GM19455 (cell line): Measurements from ENCODE around the gene ART4.

ENCODE experiments used
- ATAC-seq: cut with Tn5 transposase; IDR thresholded peaks from one replicate; pipeline ENCODE4 v1.9.1; 2021; ENCODE audit not compliant: unreplicated experiment

Gene ART4

DNA sequence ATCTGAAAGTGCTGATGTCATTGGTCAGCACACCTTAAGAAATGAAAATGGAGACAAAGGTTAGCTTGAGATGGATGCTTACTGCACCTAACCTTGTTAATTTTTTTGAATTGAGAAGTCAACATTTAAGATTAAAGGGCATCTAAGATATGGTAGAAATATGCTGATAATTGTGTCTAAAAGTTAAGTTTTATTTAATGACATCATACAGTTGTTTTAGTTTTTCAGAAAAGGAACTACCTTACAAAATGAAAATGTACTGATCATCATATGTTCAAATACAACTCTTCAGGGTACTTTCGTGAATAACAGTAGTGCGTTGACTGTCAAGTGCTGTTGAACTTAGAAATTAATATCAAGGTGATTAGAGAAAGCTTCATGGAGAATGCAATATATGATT is 31.8 kb downstream of the ART4 start:
- ATAC-seq, result no peak

DNA sequence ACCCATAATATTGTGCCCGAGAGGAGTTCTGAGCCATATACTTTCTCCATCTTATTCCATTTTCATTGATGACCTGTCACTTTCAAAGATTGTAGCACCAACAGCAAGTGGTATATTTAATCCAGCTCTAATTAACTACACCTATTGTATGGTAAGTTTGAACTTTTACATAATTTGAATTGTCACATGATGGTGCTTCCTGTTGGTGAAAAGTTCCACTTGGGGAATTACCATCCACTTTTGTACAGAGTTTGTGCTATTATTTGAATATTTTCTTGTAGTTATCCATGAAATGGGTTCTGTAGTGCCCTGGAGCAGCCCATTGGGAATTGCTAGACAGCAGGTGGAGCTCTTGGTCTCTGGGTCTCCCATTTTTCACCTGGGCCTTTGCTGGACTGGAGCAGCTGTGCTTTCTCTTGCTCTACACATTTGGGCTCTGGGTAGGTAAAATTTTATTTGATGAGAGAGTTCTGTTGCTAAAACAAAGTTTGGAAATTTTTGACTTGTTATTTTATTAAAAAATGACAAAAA is 32.3 kb downstream of the ART4 start:
- no peak for ATAC-seq

DNA sequence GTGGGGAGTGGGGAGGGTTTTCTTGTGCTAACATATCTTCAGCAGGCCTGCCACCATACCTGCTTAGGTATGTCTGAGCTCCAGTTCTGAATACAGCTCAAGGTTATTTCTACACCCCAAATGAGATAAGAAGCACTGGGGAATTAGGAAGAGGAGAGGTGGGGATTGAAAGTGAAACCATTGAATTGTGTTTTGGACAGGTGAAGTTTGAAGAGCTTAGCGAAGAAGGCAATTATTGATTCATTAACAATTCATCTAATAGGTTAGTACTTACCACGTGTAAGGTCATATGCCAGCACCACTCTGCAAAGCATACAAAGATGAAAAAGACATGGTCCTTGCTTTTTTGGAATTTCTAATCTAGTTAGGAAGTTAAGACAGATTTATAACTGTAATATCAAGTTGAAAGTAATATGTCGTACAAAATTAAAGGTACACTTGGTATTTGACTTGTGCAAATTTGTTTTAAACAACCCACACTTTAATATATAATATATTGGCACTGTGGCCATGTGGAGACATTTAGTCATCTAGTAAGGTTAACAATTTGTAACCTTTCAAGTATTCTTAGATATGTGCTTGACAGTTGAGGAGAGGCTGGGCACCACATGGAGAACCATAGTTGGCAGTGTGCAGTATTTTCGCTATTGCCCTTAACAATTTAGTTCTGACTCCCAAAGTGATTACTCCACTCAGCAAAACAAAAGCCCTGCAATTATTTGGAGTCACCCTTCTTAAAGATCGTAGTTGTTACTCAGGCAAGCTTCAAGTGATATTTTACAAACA is 33.0 kb downstream of the ART4 start:
- ATAC-seq, result no peak

DNA sequence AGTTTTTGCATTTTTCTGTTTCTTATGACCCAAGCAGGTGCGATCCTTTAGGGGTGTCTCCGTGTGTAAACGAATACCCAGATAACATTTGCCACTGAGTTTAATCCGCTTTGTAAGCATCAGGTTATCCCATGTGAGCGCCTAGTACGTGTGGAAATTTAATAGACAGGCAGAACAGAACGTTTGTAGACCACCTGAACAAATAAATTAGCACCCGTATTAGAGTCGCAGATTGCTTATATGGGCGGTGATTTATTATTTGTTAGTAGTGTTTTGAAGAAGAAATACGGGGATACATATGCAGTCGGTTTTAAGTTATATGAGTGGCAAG is 39.5 kb downstream of the ART4 start:
- peak; percentile 21 for ATAC-seq

DNA sequence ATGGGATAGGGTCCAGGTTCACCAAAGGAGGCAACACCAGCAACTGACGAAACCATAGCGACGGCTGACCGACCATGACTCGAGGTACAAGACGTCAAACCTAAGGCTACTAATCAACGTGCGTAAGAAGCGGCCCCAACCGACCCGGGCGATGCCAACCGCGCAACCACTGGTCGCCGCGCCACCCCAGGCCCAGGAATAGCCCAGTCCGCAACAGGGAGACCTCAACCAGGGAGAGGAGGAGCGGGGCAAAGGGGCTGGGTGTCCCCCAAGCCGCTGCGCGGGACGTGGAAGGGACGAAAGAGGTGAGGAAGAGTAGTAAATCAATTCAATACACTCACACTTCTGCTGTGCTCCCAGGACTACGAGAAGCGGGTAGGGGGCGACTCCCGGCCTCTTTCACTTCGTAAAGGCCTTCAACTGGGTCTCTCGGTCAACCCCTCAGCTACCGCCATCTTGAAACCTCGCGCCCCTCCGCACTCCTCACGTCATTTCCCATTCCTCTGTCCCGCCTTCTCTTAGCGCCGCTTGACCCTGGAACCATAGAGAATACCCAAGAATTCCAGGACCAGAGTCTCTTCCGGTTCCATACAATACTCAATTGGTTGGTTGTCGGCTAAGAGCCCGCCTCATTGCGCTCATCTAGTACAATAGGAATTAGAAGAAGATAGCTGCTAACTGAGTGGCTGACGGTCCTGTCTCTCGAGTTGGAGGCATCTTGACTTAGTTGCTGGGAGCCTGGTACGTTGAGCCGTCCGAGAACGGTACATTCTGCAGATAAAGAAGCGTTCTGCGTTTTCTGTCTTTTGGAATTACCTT is 40.1 kb downstream of the ART4 start, which contains the start of the genes C12orf60 and WBP11:
Gene C12orf60, plus strand, starts transcription at position 660 of the 819 bp plus-strand sequence. CDS start 19,266 bp downstream, outside the sequence.
Gene WBP11, minus strand, starts transcription at position 468 of the 819 bp plus-strand sequence. CDS start 2,095 bp downstream, outside the sequence.
- peak; percentile 99 for ATAC-seq

DNA sequence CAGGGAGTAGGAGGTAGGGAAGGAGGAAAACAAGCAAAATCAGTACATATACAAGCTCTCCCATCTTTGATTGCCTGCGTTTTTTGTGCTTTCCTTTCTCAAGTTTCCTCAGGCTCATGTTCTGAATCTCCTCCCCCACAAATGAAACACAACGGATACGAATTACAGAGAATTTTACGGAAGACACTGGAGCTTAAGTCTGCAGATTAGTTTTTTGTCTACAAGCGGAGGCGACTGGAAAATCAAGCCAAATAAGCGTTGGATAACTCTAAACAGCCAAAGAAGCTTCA is 40.7 kb downstream of the ART4 start:
- no peak for ATAC-seq

DNA sequence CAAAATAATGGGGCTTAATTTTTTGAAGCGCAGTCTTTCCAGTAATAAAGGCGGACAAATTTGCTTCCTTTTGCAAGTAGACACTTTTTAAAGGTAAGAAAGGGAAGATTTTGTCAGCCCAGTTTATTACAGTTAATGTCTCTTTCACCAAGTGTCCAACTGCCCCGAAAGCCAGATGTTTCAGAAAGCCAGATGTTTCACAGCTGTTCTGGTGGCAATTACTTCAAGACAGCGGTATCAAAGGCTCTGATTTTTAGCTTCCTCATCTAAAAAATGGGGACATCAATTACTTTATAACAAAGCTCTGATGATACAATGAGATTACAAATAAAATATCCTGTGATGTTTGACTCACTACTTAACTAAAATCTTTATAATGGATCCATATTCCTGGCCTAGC is 41.1 kb downstream of the ART4 start:
- no peak for ATAC-seq

DNA sequence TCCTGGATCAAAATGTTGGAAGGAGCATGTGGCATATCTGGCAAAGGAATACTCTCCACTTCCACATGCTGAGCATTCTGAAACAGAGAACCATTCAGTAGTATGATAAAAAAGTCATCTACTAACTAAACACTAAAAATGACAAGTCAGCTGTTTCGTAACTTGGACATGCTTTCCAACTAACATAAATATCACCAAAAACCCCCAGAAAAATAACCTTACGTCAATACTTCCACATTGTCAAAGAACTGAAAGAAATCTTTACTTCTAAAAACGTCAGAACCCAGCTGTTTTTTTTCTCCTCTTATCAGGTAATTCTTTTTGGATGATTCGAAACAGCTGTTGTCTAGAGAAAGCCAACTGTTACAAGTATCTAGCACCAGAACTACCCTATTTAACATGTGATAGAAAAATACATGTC is 48.3 kb downstream of the ART4 start:
- no peak for ATAC-seq

DNA sequence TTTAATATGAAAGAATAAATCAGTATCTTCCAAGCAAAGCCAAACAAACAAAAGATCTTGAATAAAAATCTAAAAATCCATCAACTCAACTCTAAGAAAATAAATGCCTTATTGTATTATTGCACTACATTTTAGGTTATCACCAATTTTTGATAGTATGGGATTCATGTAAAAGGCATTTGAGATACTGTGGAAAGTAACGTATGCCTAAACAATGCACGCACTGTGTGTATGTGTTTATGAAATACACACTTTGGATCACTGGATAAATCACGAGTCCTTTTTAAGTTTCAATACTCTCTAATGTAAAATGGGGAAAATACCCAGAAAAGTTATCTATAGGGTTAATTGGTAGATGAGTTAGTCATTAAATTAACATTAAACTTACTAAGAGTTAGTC is 57.8 kb downstream of the ART4 start:
- ATAC-seq, result no peak

DNA sequence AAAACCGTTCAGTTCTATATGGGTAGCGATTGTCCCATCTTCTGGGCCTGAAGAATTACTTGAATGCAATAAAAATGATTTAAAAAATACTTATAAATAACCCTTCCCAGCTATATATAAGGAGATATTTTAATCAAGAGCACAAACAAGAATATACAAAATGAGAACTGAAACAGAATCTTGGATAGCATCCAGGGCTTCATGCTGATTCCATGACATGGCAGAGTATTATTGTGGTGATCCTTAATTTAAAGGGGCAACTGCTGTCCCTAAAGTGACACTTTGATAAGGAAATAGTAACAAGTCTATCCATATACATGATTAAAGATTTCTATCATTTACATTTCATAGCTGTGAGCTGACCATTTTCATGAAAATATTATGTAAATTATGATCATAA is 58.9 kb downstream of the ART4 start:
- no peak for ATAC-seq

DNA sequence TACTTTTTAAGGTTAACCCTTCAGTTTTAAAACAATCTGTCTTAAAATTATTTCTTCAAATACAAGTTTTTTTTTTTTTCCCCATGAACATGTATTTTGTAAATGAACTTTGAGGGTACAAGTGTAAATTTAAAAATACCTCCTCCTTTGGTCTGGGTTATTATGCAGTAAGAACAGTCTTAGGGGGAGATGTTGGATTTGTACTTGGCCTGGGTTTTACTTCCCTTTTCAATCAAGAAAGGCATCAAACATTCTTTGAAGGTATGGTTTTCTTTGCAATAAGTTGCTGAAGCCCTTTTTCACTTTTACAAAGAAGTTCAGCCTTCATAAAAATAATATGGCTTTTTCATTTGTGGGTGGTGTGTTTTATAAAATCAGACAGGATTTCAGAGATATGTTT is 60.6 kb downstream of the ART4 start:
- ATAC-seq, result no peak

DNA sequence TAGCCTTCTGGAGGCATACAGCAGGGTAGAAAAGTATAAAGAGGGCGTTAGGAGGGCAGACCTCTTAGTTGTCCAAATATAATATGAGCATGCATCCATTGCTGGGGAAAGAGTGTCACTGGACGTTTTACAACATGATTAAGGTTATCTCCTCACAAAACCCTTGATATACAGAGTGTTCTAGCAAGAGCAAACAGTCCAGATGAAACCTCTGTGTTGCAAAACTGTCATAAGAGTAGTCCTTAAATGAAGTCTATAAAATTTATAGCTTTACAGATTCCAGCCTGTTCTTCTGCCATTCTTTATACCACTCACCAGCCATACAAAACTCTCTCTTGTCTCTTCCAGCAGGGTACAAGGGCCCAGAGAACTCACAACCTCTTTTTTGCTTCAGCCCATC is 61.8 kb downstream of the ART4 start:
- no peak for ATAC-seq

DNA sequence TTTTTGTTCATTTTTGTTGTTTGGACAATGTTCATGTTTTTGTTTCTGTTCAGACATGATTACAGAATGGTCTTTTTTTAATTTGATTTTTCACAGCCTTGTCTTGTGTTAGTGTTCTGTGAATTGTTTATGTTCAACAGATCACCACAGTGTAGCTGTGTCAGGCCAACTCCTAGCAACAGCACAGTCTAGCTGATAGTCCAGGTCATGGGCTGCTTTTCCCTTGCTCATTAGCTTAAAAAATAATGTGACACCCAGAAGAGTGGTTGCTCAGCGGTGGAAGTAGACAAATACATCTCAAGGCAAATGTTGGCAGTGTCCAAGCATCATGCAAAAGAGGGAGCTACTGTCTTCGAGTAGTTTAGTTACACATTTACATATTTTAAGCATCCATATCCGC is 62.5 kb downstream of the ART4 start:
- ATAC-seq, result no peak

DNA sequence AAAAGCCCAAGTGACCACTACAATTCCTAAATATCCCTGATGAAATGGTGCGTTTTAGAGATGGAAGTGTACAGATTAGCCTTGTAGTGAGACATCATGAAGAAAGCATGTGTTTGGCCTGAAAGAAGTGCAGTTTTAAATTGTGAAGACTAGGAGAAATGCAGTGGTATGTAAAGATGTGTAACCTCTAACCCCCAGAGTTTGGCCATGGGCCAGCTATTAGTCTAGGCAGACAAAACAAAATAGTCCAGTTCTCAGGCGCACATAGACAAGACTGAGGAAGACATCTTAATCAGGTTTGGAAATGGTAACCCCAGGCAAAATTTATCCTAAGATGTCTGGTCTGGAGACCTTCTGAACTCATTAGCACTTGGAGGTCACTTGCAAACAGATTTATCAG is 63.5 kb downstream of the ART4 start:
- ATAC-seq, result no peak

DNA sequence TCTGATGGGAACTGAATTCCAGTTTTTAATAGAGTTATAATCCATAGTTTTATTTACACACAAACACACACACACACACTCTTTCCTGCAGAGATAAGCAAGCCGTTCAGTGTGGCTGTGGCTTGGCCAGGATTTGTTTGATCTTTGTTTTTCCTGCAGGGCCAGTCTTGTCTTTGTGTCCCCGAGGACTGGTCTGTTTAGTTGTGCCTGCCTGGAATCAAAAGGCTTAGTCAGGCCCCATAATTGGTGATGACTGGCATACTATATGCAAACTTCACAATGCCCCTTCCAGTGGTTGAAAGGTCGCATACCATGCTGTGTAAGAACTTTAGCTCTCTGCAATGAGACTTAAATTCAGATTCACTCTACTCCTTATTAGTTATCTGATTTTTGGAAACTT is 66.1 kb downstream of the ART4 start:
- no peak for ATAC-seq

DNA sequence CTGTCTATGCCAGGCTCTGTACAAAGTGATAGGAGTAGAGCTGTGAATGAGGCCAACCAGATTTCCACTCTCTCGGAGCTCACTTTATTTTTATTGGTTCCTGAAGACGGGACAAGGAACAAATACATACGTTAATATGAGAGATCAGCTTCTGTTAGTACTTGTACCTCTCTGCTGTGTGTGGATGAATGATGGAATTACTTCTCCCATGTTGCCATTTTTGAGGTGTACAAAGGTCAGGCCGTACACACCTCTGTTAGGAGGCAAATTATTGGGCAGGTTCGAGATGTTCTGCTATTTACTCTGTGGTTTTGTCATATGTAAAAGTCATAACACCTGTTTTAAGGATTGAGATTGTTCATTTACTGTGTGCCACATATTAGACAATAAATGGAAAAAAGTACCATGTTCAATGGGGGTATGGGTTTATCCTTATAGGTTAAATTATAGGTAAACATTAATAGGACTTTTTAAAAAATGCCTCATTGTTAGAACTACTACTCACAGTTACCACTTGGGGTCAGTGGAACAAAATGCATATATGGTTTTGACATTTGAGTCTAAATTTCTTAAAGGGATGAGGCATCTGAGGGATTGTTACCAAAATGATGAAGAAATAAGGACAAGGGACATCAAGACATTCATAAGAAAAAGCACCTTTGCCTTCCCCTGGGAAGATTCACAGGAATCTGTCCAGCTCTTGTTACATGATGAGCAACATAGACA is 66.9 kb downstream of the ART4 start:
- no peak for ATAC-seq

DNA sequence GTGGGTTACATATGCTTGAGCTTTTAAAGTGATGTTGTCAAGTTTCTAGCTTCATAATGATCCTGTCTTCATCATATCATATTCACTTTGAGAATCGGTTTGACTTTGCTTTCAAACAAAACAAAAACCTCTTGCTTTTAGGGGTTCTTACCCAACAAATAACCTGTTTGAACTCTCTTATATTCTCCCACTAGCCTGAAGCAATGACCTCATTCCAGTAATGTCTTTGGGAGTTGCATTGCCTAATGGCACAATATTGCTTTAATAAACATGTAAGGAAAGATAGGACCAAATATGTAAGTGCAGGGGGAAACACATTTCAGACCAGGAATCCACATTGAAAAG is 67.7 kb downstream of the ART4 start:
- ATAC-seq, result no peak
